ENCODE results near the gene GALNT12. TPM values are rescaled to one million over a fixed set of nuclear protein-coding genes. Genes with fewer than 3 reads are reported as not detected.

GALNT12 gene
- total RNA-seq, 4 donors from 2014 or later = 12.4 to 22.4 (median 16.2) TPM

GRCh38 chr9:98831696-98832095, 24.2 kb downstream of the GALNT12 start:
- intact Hi-C loops (cut with DNase I) = no loop called here
- Histone ChIP-seq H3K4me1 (no peaks in the 10 kb centered on the region), H3K9me3 (no peaks in the 10 kb centered on the region), H3K36me3 (peaks cover 0 to 38% (median 8%) of the 10 kb centered on the region in 4 donors), H3K27ac (replicated peaks in 1 of 4) (no peak overlapping the region), H3K4me3 (no peak overlapping the region), H3K27me3 (no peaks in the 10 kb centered on the region)
- no peak for DNase-seq (ENCODE audit: extremely low spot score)
- WGBS = 90% methylated on average over 16 of the region's 16 CpGs
- no peak for TF ChIP-seq EP300 (IDR thresholded peaks at IDR 0.05)
- TF ChIP-seq POLR2AphosphoS5 (IDR thresholded peaks at IDR 0.05) = no peak
- no peak for TF ChIP-seq CTCF (IDR thresholded peaks at IDR 0.05)
- no peak for TF ChIP-seq POLR2A (IDR thresholded peaks at IDR 0.05; ENCODE audit: low read depth)

- no peak for TF ChIP-seq CTCF (IDR thresholded peaks at IDR 0.05)
- no peak for TF ChIP-seq POLR2AphosphoS5 (IDR thresholded peaks at IDR 0.05)
- no peak for TF ChIP-seq POLR2A (IDR thresholded peaks at IDR 0.05; ENCODE audit: low read depth)
- no peak for TF ChIP-seq EP300 (IDR thresholded peaks at IDR 0.05)
- 94% methylated on average over 1 of the region's 1 CpG for WGBS
- DNase-seq (ENCODE audit: extremely low spot score) = no peak
- H3K27ac ChIP-seq (replicated peaks in 1 of 4) = no peak overlapping the region
- intact Hi-C loops (cut with DNase I) = no loop called here
- H3K4me3 ChIP-seq = no peak overlapping the region
- no peaks in the 10 kb centered on the region for H3K9me3 ChIP-seq
- H3K4me1 ChIP-seq = no peaks in the 10 kb centered on the region
- peaks cover 0 to 37% (median 8%) of the 10 kb centered on the region in 4 donors for H3K36me3 ChIP-seq
- no peaks in the 10 kb centered on the region for H3K27me3 ChIP-seq
Observed at GRCh38 chr9:98832768-98833089, 25.3 kb downstream of the GALNT12 start.

- intact Hi-C loops (cut with DNase I) = no loop called here
- no peaks in the 10 kb centered on the region for H3K9me3 ChIP-seq
- H3K4me3 ChIP-seq = no peak overlapping the region
- H3K4me1 ChIP-seq = no peaks in the 10 kb centered on the region
- peaks cover 0 to 36% (median 8%) of the 10 kb centered on the region in 4 donors for H3K36me3 ChIP-seq
- TF ChIP-seq CTCF (IDR thresholded peaks at IDR 0.05) (no peak), POLR2AphosphoS5 (IDR thresholded peaks at IDR 0.05) (no peak), POLR2A (IDR thresholded peaks at IDR 0.05; ENCODE audit: low read depth) (no peak), EP300 (IDR thresholded peaks at IDR 0.05) (no peak)
- no peak for DNase-seq (ENCODE audit: extremely low spot score)
- WGBS = 87% methylated on average over 9 of the region's 9 CpGs
- H3K27me3 ChIP-seq = no peaks in the 10 kb centered on the region
- no peak overlapping the region for H3K27ac ChIP-seq (replicated peaks in 1 of 4)
Observed at GRCh38 chr9:98833090-98833956, 25.9 kb downstream of the GALNT12 start.

- Histone ChIP-seq H3K4me3 (no peak overlapping the region), H3K27ac (replicated peaks in 1 of 4) (no peak overlapping the region), H3K36me3 (peaks cover 0 to 43% (median 12%) of the 10 kb centered on the region in 4 donors), H3K27me3 (no peaks in the 10 kb centered on the region), H3K9me3 (no peaks in the 10 kb centered on the region), H3K4me1 (no peaks in the 10 kb centered on the region)
- intact Hi-C loops (cut with DNase I) = no loop called here
- no peak for DNase-seq (ENCODE audit: extremely low spot score)
- TF ChIP-seq EP300 (IDR thresholded peaks at IDR 0.05) (no peak), POLR2A (IDR thresholded peaks at IDR 0.05; ENCODE audit: low read depth) (no peak), POLR2AphosphoS5 (IDR thresholded peaks at IDR 0.05) (no peak), CTCF (IDR thresholded peaks at IDR 0.05) (no peak)
- 96% methylated on average over 9 of the region's 9 CpGs for WGBS
Observed at GRCh38 chr9:98834386-98834785, 26.9 kb downstream of the GALNT12 start.
